Measurements from ENCODE around the gene PLEKHM3. TPM values are rescaled to one million over a fixed set of nuclear protein-coding genes. Genes with fewer than 3 reads are reported as not detected.

PLEKHM3 gene
- total RNA-seq, 1 donor, result 13.8 TPM

- no peak overlapping the region for H3K4me3 ChIP-seq (ENCODE audit: low read depth, low read length)
- no peak for TF ChIP-seq CTCF (IDR thresholded peaks at IDR 0.05; ENCODE audit: insufficient read depth, low read depth, low read length)
- DNase-seq (ENCODE audit: low read depth), result no peak
Observed at GRCh38 chr2:208036357-208036756, 11.0 kb upstream of the PLEKHM3 start.

- no peak for TF ChIP-seq CTCF (IDR thresholded peaks at IDR 0.05; ENCODE audit: insufficient read depth, low read depth, low read length)
- no peak for DNase-seq (ENCODE audit: low read depth)
- no peak overlapping the region for H3K4me3 ChIP-seq (ENCODE audit: low read depth, low read length)
Observed at GRCh38 chr2:208034503-208035140, 9.3 kb upstream of the PLEKHM3 start.

GRCh38 chr2:208033701-208034502, 8.6 kb upstream of the PLEKHM3 start:
- H3K4me3 ChIP-seq (ENCODE audit: low read depth, low read length), result no peak overlapping the region
- DNase-seq (ENCODE audit: low read depth), result peak; percentile 47
- peak; percentile 28 for TF ChIP-seq CTCF (IDR thresholded peaks at IDR 0.05; ENCODE audit: insufficient read depth, low read depth, low read length)

GRCh38 chr2:208031608-208032019, 6.3 kb upstream of the PLEKHM3 start:
- no peak overlapping the region for H3K4me3 ChIP-seq (ENCODE audit: low read depth, low read length)
- no peak for TF ChIP-seq CTCF (IDR thresholded peaks at IDR 0.05; ENCODE audit: insufficient read depth, low read depth, low read length)
- DNase-seq (ENCODE audit: low read depth), result peak; percentile 87

GRCh38 chr2:208025814-208026184, 472 bp upstream of the PLEKHM3 start:
- DNase-seq (ENCODE audit: low read depth), result no peak
- TF ChIP-seq CTCF (IDR thresholded peaks at IDR 0.05; ENCODE audit: insufficient read depth, low read depth, low read length), result no peak
- peak overlapping the region; percentile 95 for H3K4me3 ChIP-seq (ENCODE audit: low read depth, low read length)

GRCh38 chr2:208024091-208024490, 1.2 kb downstream of the PLEKHM3 start:
- no peak for DNase-seq (ENCODE audit: low read depth)
- TF ChIP-seq CTCF (IDR thresholded peaks at IDR 0.05; ENCODE audit: insufficient read depth, low read depth, low read length), result no peak
- H3K4me3 ChIP-seq (ENCODE audit: low read depth, low read length), result no peak overlapping the region
